Left lung (tissue), 10 donors: ENCODE data around the gene RAB17. TPM values are rescaled to one million over a fixed set of nuclear protein-coding genes. Genes with fewer than 3 reads are reported as not detected.

Source experiments
- ATAC-seq: fragments of 200-7000 bp; cut with Tn5 transposase; one replicate; pipeline ENCODE4 v1.9.1; 2020; ENCODE audit warnings: moderate library complexity
- DNase-seq, 4 donors: peaks; one replicate each; pipeline ENCODE4 v3.0.0-alpha.2; 2013 to 2020
- H3K27ac ChIP-seq, 2 donors: fragments of 200-600 bp; sonication (generic) in 1 of 2; one replicate each; pipeline versions ENCODE4 v1.5.0 to v1.8.0; 2020 to 2021
- H3K27me3 ChIP-seq, 2 donors: fragments of 200-600 bp; sonication (generic) in 1 of 2; one replicate each; pipeline versions ENCODE4 v1.5.0 to v1.8.0; 2020 to 2021
- H3K36me3 ChIP-seq, 2 donors: fragments of 200-600 bp; sonication (generic) in 1 of 2; one replicate each; pipeline versions ENCODE4 v1.5.0 to v1.8.0; 2020 to 2021
- H3K4me1 ChIP-seq, 2 donors: fragments of 200-600 bp; one replicate each; pipeline ENCODE4 v1.8.0; 2021
- H3K4me3 ChIP-seq, 2 donors: fragments of 200-600 bp; sonication (generic) in 1 of 2; one replicate each; pipeline versions ENCODE4 v1.5.0 to v1.8.0; 2020 to 2021; ENCODE audit warnings: mild to moderate bottlenecking in 1 of 2
- H3K9me3 ChIP-seq, 2 donors: fragments of 200-600 bp; sonication (generic) in 1 of 2; one replicate each; pipeline versions ENCODE4 v1.5.0 to v1.8.0; 2020 to 2021
- intact Hi-C, 2 donors: fragments of 100-400 bp; cut with DNase I; formaldehyde crosslinking; loops; one replicate each; pipeline versions ENCODE4 v1.11.2 to v1.14.2; 2022
- polyA plus RNA-seq, 6 donors: library from polyadenylated mRNA; unstranded; fragments of 120-200 nt; gene quantifications; one replicate each; pipeline ENCODE4 v1.2.1, GENCODE V29; 2013; ENCODE audit not compliant: insufficient read length in 6 of 6
- total RNA-seq, 2 donors: library from RNA; stranded (reverse); fragmentation: NEBNext Ultra II Directional; extraction: Animal tissue kit (Norgen Biotek cat#: 25700); gene quantifications; one replicate each; pipeline ENCODE4 v1.2.1, GENCODE V29; 2021
- TF ChIP-seq, protein P1 (sequence below), 2 donors: fragments of 200-600 bp; sonication (generic) in 1 of 2; IDR thresholded peaks; one replicate each; pipeline versions ENCODE4 v1.5.0 to v1.8.0; 2021; ENCODE audit warnings: antibody characterized with exemption in 2 of 2
- donor health status: DM: no; HTN: yes; CAD: no.
- donor health status: DM: no; HTN: no; CAD: no.

Gene RAB17
- total and polyA plus RNA-seq, 8 donors = 12.1 to 37.9 (median 18.7) TPM

DNA sequence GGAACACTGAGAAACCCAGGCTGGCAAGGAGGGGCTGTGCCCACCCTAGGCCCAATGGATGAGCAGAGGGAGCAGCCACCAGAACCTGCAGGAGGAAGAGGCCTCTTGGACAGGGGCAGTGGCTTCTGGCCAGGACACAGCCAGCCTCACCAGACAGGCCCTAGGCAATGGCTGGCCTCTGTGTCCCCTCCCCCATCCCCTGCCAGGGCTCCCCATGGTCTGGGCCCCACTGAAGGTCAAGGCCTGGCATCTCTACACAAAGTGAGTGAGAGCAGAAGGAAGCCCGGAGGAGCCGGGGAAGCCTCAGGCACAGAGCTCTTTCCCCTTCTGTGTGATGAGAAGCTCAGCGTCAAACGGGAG is 17.8 kb downstream of the RAB17 start:
- Histone ChIP-seq H3K27ac (no peak overlapping the region), H3K4me3 (no peak overlapping the region), H3K36me3 (no peaks in the 10 kb centered on the region), H3K4me1 (peaks cover 4 to 17% of the 10 kb centered on the region in 2 donors), H3K9me3 (no peaks in the 10 kb centered on the region), H3K27me3 (no peaks in the 10 kb centered on the region)
- TF ChIP-seq, protein P1, sequence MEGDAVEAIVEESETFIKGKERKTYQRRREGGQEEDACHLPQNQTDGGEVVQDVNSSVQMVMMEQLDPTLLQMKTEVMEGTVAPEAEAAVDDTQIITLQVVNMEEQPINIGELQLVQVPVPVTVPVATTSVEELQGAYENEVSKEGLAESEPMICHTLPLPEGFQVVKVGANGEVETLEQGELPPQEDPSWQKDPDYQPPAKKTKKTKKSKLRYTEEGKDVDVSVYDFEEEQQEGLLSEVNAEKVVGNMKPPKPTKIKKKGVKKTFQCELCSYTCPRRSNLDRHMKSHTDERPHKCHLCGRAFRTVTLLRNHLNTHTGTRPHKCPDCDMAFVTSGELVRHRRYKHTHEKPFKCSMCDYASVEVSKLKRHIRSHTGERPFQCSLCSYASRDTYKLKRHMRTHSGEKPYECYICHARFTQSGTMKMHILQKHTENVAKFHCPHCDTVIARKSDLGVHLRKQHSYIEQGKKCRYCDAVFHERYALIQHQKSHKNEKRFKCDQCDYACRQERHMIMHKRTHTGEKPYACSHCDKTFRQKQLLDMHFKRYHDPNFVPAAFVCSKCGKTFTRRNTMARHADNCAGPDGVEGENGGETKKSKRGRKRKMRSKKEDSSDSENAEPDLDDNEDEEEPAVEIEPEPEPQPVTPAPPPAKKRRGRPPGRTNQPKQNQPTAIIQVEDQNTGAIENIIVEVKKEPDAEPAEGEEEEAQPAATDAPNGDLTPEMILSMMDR (IDR thresholded peaks at IDR 0.05) = no peak
- intact Hi-C loops = loop anchor here in 1 of 2 donors (5.0 kb wide), 2 partner anchors 60 to 450 kb away; no protein-coding TSS in a partner anchor
- DNase-seq (no peak), ATAC-seq (no peak)

GRCh38 chr2:237572021-237572741 is 18.4 kb downstream of the RAB17 start:
- peak; percentile 93 for ATAC-seq

DNA sequence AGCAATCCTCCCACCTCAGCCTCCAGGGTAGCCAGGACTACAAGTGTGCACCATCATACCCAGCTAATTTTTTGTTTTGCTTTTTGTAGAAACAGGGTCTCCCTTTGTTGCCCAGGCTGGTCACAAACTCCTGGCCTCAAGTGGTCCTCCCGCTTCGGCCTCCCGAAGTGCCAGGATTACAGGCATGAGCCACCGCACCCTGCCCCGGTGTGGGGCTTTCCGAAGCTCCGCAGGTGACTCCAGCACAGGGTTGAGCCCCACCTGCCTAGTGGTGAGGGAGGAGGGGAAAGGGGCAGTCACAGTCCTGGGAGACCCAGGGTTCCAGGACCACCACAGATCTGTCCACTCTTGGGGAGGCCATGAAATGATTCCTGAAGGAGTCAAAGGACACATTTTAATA is 19.0 kb downstream of the RAB17 start:
- DNase-seq = no peak
- Histone ChIP-seq H3K4me3 (no peak overlapping the region), H3K27me3 (no peaks in the 10 kb centered on the region), H3K9me3 (no peaks in the 10 kb centered on the region), H3K27ac (no peak overlapping the region), H3K4me1 (peaks cover 4 to 17% of the 10 kb centered on the region in 2 donors), H3K36me3 (no peaks in the 10 kb centered on the region)
- TF ChIP-seq, protein P1 (IDR thresholded peaks at IDR 0.05) = no peak
- intact Hi-C loops = loop anchor here in 1 of 2 donors (5.0 kb wide), 2 partner anchors 59 to 449 kb away; no protein-coding TSS in a partner anchor
- no peak for ATAC-seq

More at GRCh38 chr2:237572021-237572741, 18.4 kb downstream of the RAB17 start:
- no peaks in the 10 kb centered on the region for H3K27me3 ChIP-seq
- H3K4me1 ChIP-seq = peaks cover 4 to 17% of the 10 kb centered on the region in 2 donors
- TF ChIP-seq, protein P1 (IDR thresholded peaks at IDR 0.05) = peak; percentile 95 to 98
- DNase-seq = peak; percentile 82 to 96 (median 92)
- intact Hi-C loops = loop anchor here in 1 of 2 donors (5.0 kb wide), 2 partner anchors 60 to 450 kb away; no protein-coding TSS in a partner anchor
- H3K27ac ChIP-seq = no peak overlapping the region
- H3K9me3 ChIP-seq = no peaks in the 10 kb centered on the region
- H3K4me3 ChIP-seq = no peak overlapping the region
- no peaks in the 10 kb centered on the region for H3K36me3 ChIP-seq

- H3K4me1 ChIP-seq = peaks cover 4 to 17% of the 10 kb centered on the region in 2 donors
- no peak for DNase-seq
- H3K9me3 ChIP-seq = no peaks in the 10 kb centered on the region
- no peaks in the 10 kb centered on the region for H3K27me3 ChIP-seq
- ATAC-seq = no peak
- TF ChIP-seq, protein P1 (IDR thresholded peaks at IDR 0.05) = no peak
- intact Hi-C loops = loop anchor here in 1 of 2 donors (5.0 kb wide), 2 partner anchors 59 to 449 kb away; no protein-coding TSS in a partner anchor
- H3K4me3 ChIP-seq = no peak overlapping the region
- no peak overlapping the region for H3K27ac ChIP-seq
- H3K36me3 ChIP-seq = no peaks in the 10 kb centered on the region
Measured at GRCh38 chr2:237570776-237571335, 19.7 kb downstream of the RAB17 start.

- TF ChIP-seq, protein P1 (IDR thresholded peaks at IDR 0.05) = no peak
- peaks cover 4 to 13% of the 10 kb centered on the region in 2 donors for H3K4me1 ChIP-seq
- no peaks in the 10 kb centered on the region for H3K9me3 ChIP-seq
- no peaks in the 10 kb centered on the region for H3K36me3 ChIP-seq
- peaks cover 0 to under 1% of the 10 kb centered on the region in 2 donors for H3K27me3 ChIP-seq
- H3K27ac ChIP-seq = no peak overlapping the region
- no peak for DNase-seq
- intact Hi-C loops = loop anchor here in 1 of 2 donors (5.0 kb wide), 2 partner anchors 58 to 448 kb away; no protein-coding TSS in a partner anchor
- H3K4me3 ChIP-seq = no peak overlapping the region
- no peak for ATAC-seq
Measured at GRCh38 chr2:237569896-237570295, 20.6 kb downstream of the RAB17 start.
